Mesenchymal stem cell (in vitro differentiated cells and primary cell): ENCODE data around the gene LTK.

ENCODE experiments used
- DNase-seq: peaks from one replicate; pipeline ENCODE4 v3.0.0-alpha.2; 2013
- H2AFZ ChIP-seq: one replicate; pipeline ENCODE4 v1.6.1; 2013; ENCODE audit warnings: low read depth, mild to moderate bottlenecking, control low read depth, inconsistent platforms, low read length, moderate library complexity
- H2AK5ac ChIP-seq: 2 replicates; pipeline ENCODE4 v1.6.1; 2013; ENCODE audit warnings: low read length, moderate library complexity, mild to moderate bottlenecking, inconsistent platforms; ENCODE audit not compliant: severe bottlenecking
- H2BK120ac ChIP-seq: one replicate; pipeline ENCODE4 v1.6.1; 2013; ENCODE audit warnings: low read depth, mild to moderate bottlenecking, inconsistent platforms, low read length, moderate library complexity
- H2BK12ac ChIP-seq, 2 experiments: one replicate each; pipeline ENCODE4 v1.6.1; 2013; ENCODE audit warnings: inconsistent platforms in 2 of 2, low read length in 2 of 2, mild to moderate bottlenecking in 2 of 2, moderate library complexity in 2 of 2, control low read depth in 1 of 2
- H2BK15ac ChIP-seq: one replicate; pipeline ENCODE4 v1.6.1; 2013; ENCODE audit warnings: mild to moderate bottlenecking, low read depth, inconsistent platforms; ENCODE audit not compliant: poor library complexity, severe bottlenecking
- H2BK5ac ChIP-seq: 2 replicates; pipeline ENCODE4 v1.6.1; 2013; ENCODE audit warnings: low read depth, mild to moderate bottlenecking, low read length, control low read depth, inconsistent platforms; ENCODE audit not compliant: poor library complexity, severe bottlenecking
- H3K14ac ChIP-seq, 2 experiments: one replicate each; pipeline ENCODE4 v1.6.1; 2013; ENCODE audit warnings: inconsistent platforms in 2 of 2, low read length in 2 of 2, control low read depth in 1 of 2, mild to moderate bottlenecking in 1 of 2, moderate library complexity in 1 of 2
- H3K18ac ChIP-seq, 2 experiments: one replicate each; pipeline ENCODE4 v1.6.1; 2013; ENCODE audit warnings: inconsistent platforms in 2 of 2, low read length in 2 of 2, control low read depth in 1 of 2, low read depth in 1 of 2, mild to moderate bottlenecking in 1 of 2
- H3K23ac ChIP-seq, 2 experiments: one replicate each; pipeline ENCODE4 v1.6.1; 2013; ENCODE audit warnings: inconsistent platforms in 2 of 2, low read length in 2 of 2, mild to moderate bottlenecking in 2 of 2, moderate library complexity in 2 of 2, control low read depth in 1 of 2
- H3K27ac ChIP-seq: 2 replicates; pipeline ENCODE4 v1.5.1; 2013; ENCODE audit warnings: mild to moderate bottlenecking, moderate library complexity, low read length, control low read depth, inconsistent platforms; ENCODE audit not compliant: poor library complexity, severe bottlenecking
- H3K27me3 ChIP-seq, 2 experiments: 2 replicates each; pipeline versions ENCODE4 v1.6.1 to v1.7.0; 2013; ENCODE audit warnings: low read length in 2 of 2, mild to moderate bottlenecking in 2 of 2, moderate library complexity in 2 of 2, control low read depth in 1 of 2, inconsistent platforms in 1 of 2; ENCODE audit not compliant: control insufficient read depth in 1 of 2, insufficient read depth in 1 of 2
- H3K36me3 ChIP-seq, 2 experiments: 2 replicates each; pipeline versions ENCODE4 v1.6.1 to v1.7.0; 2013; ENCODE audit warnings: low read length in 2 of 2, control low read depth in 1 of 2, inconsistent platforms in 1 of 2, low read depth in 1 of 2, mild to moderate bottlenecking in 1 of 2; ENCODE audit not compliant: insufficient read depth in 2 of 2, control insufficient read depth in 1 of 2
- H3K4ac ChIP-seq, 2 experiments: one replicate each; pipeline ENCODE4 v1.6.1; 2013; ENCODE audit warnings: inconsistent platforms in 2 of 2, low read length in 2 of 2, mild to moderate bottlenecking in 2 of 2, moderate library complexity in 2 of 2, control low read depth in 1 of 2, low read depth in 1 of 2
- H3K4me1 ChIP-seq: 2 replicates; pipeline ENCODE4 v1.6.1; 2013; ENCODE audit warnings: low read depth, low read length, control low read depth; ENCODE audit not compliant: control insufficient read depth, insufficient read depth
- H3K4me2 ChIP-seq: 2 replicates; pipeline ENCODE4 v1.6.1; 2013; ENCODE audit warnings: low read length, mild to moderate bottlenecking, inconsistent platforms; ENCODE audit not compliant: poor library complexity, severe bottlenecking
- H3K4me3 ChIP-seq, 2 experiments: 2 replicates each; pipeline versions ENCODE4 v1.5.1 to v1.7.0; 2013; ENCODE audit warnings: low read length in 2 of 2, mild to moderate bottlenecking in 2 of 2, control low read depth in 1 of 2, low read depth in 1 of 2; ENCODE audit not compliant: insufficient read depth in 1 of 2
- H3K79me1 ChIP-seq: replicated peaks from 2 replicates; pipeline ENCODE4 v1.6.1; 2013; ENCODE audit warnings: mild to moderate bottlenecking, control low read depth, low read length, inconsistent platforms; ENCODE audit not compliant: poor library complexity, severe bottlenecking
- H3K9ac ChIP-seq: 2 replicates; pipeline ENCODE4 v1.7.0; 2013; ENCODE audit warnings: mild to moderate bottlenecking, low read length, moderate library complexity
- H3K9me3 ChIP-seq: 2 replicates; pipeline ENCODE4 v1.7.0; 2013; ENCODE audit warnings: mild to moderate bottlenecking, low read length; ENCODE audit not compliant: control insufficient read depth
- H4K8ac ChIP-seq: one replicate; pipeline ENCODE4 v1.6.1; 2013; ENCODE audit warnings: inconsistent platforms, mild to moderate bottlenecking, low read length, moderate library complexity
- H4K91ac ChIP-seq: one replicate; pipeline ENCODE4 v1.6.1; 2013; ENCODE audit warnings: mild to moderate bottlenecking, low read length, inconsistent platforms
- WGBS: methylation state at CpG from one replicate; pipeline ENCODE4 v1.1.7; 2013; ENCODE audit warnings: mixed read lengths; 5-methylcytosine and 5-hydroxymethylcytosine counted together

The LTK gene

GRCh38 chr15:41557673-41558399 lies 44.2 kb upstream of the LTK start:
- H3K4me1 ChIP-seq: peaks cover 26% of the 10 kb centered on the region
- peak overlapping the region; percentile 96 for H3K4me2 ChIP-seq
- peak overlapping the region in 1 of 2 experiments; percentile 38 for H3K23ac ChIP-seq
- 9% methylated on average over 7 of the region's 7 CpGs for WGBS
- H3K79me1 ChIP-seq: no peaks in the 10 kb centered on the region
- no peak overlapping the region for H3K14ac ChIP-seq
- H3K9ac ChIP-seq: peak overlapping the region; percentile 37
- H4K91ac ChIP-seq: no peak overlapping the region
- H2BK120ac ChIP-seq: no peak overlapping the region
- H2BK12ac ChIP-seq: peak overlapping the region in 1 of 2 experiments; percentile 59
- H2BK15ac ChIP-seq: no peak overlapping the region
- peaks cover 7% of the 10 kb centered on the region in 2 experiments for H3K27me3 ChIP-seq
- peak overlapping the region in 1 of 2 experiments; percentile 77 for H3K4me3 ChIP-seq
- H2BK5ac ChIP-seq: no peak overlapping the region
- no peaks in the 10 kb centered on the region for H3K36me3 ChIP-seq
- peak overlapping the region in 1 of 2 experiments; percentile 49 for H3K18ac ChIP-seq
- H4K8ac ChIP-seq: peak overlapping the region; percentile 30
- H3K27ac ChIP-seq: no peak overlapping the region
- H3K9me3 ChIP-seq: no peaks in the 10 kb centered on the region
- peak overlapping the region; percentile 30 for H2AFZ ChIP-seq
- H2AK5ac ChIP-seq: no peak overlapping the region
- H3K4ac ChIP-seq: no peak overlapping the region
- DNase-seq: peak; percentile 92

- no peak overlapping the region for H3K18ac ChIP-seq
- H2BK120ac ChIP-seq: no peak overlapping the region
- peaks cover 7% of the 10 kb centered on the region in 2 experiments for H3K27me3 ChIP-seq
- no peak overlapping the region for H3K23ac ChIP-seq
- H2BK5ac ChIP-seq: no peak overlapping the region
- no peak overlapping the region for H2AFZ ChIP-seq
- no peak overlapping the region for H3K27ac ChIP-seq
- peaks cover 20% of the 10 kb centered on the region for H3K4me1 ChIP-seq
- H4K91ac ChIP-seq: no peak overlapping the region
- H3K9me3 ChIP-seq: no peaks in the 10 kb centered on the region
- no peak overlapping the region for H2BK12ac ChIP-seq
- no peaks in the 10 kb centered on the region for H3K79me1 ChIP-seq
- no peak overlapping the region for H3K4me2 ChIP-seq
- no peak overlapping the region for H4K8ac ChIP-seq
- no peak overlapping the region for H3K9ac ChIP-seq
- no peaks in the 10 kb centered on the region for H3K36me3 ChIP-seq
- H3K4ac ChIP-seq: no peak overlapping the region
- 94% methylated on average over 5 of the region's 5 CpGs for WGBS
- no peak overlapping the region for H2AK5ac ChIP-seq
- no peak for DNase-seq
- H2BK15ac ChIP-seq: no peak overlapping the region
- no peak overlapping the region for H3K4me3 ChIP-seq
- no peak overlapping the region for H3K14ac ChIP-seq
Observed at GRCh38 chr15:41556677-41557076, 43.0 kb upstream of the LTK start.

GRCh38 chr15:41554915-41555314 lies 41.3 kb upstream of the LTK start:
- Histone ChIP-seq H3K4me3 (no peak overlapping the region), H3K79me1 (no peaks in the 10 kb centered on the region), H3K4ac (no peak overlapping the region), H3K18ac (no peak overlapping the region), H3K27ac (no peak overlapping the region), H2BK5ac (no peak overlapping the region), H2AFZ (no peak overlapping the region), H3K4me1 (peaks cover 14% of the 10 kb centered on the region), H4K91ac (no peak overlapping the region), H3K9ac (no peak overlapping the region), H3K23ac (no peak overlapping the region), H2AK5ac (no peak overlapping the region), H3K4me2 (no peak overlapping the region), H2BK12ac (no peak overlapping the region), H2BK15ac (no peak overlapping the region), H3K36me3 (no peaks in the 10 kb centered on the region), H4K8ac (no peak overlapping the region), H3K27me3 (peaks cover 7% of the 10 kb centered on the region in 2 experiments), H3K9me3 (no peaks in the 10 kb centered on the region), H2BK120ac (no peak overlapping the region), H3K14ac (no peak overlapping the region)
- WGBS: 93% methylated on average over 2 of the region's 3 CpGs
- DNase-seq: no peak

- no peak overlapping the region for H3K18ac ChIP-seq
- H3K4me3 ChIP-seq: no peak overlapping the region
- H2BK120ac ChIP-seq: no peak overlapping the region
- H3K36me3 ChIP-seq: no peaks in the 10 kb centered on the region
- H2BK5ac ChIP-seq: no peak overlapping the region
- no peak overlapping the region for H3K14ac ChIP-seq
- peaks cover 9% of the 10 kb centered on the region for H3K4me1 ChIP-seq
- no peak overlapping the region for H2BK12ac ChIP-seq
- no peak overlapping the region for H3K27ac ChIP-seq
- H3K9me3 ChIP-seq: no peaks in the 10 kb centered on the region
- peaks cover 7% of the 10 kb centered on the region in 2 experiments for H3K27me3 ChIP-seq
- H3K9ac ChIP-seq: no peak overlapping the region
- H2AFZ ChIP-seq: peak overlapping the region; percentile 39
- H3K4ac ChIP-seq: no peak overlapping the region
- H2BK15ac ChIP-seq: no peak overlapping the region
- H2AK5ac ChIP-seq: no peak overlapping the region
- H3K4me2 ChIP-seq: no peak overlapping the region
- H4K91ac ChIP-seq: no peak overlapping the region
- DNase-seq: no peak
- 84% methylated on average over 5 of the region's 5 CpGs for WGBS
- no peaks in the 10 kb centered on the region for H3K79me1 ChIP-seq
- H3K23ac ChIP-seq: no peak overlapping the region
- no peak overlapping the region for H4K8ac ChIP-seq
Observed at GRCh38 chr15:41554343-41554742, 40.7 kb upstream of the LTK start.
